ENCODE results near the gene TXNDC5. TPM values are rescaled to one million over a fixed set of nuclear protein-coding genes. Genes with fewer than 3 reads are reported as not detected.

TXNDC5 gene
- total and polyA plus RNA-seq, 2 experiments from 2014 or later = 237 to 498 TPM

GRCh38 chr6:7846966-7847818, 63.4 kb downstream of the TXNDC5 start:
- H2AFZ ChIP-seq = no peak overlapping the region
- no peaks in the 10 kb centered on the region for H3K9me2 ChIP-seq (ENCODE audit: insufficient read depth)
- no peaks in the 10 kb centered on the region for H3K9me3 ChIP-seq (ENCODE audit: low read depth)
- no peak overlapping the region for H3K4me3 ChIP-seq
- H3K36me3 ChIP-seq (ENCODE audit: low read depth) = 0 out of 2 replicates have a peak, but pooled peaks cover 6% of the 10 kb centered on the region
- DNase-seq = peak; percentile 67
- no peak overlapping the region for H3K9ac ChIP-seq
- H3K79me2 ChIP-seq (ENCODE audit: insufficient read depth) = no peaks in the 10 kb centered on the region
- TF ChIP-seq EZH2 (IDR thresholded peaks at IDR 0.05; ENCODE audit: insufficient read depth, poor library complexity, severe bottlenecking) = no peak
- TF ChIP-seq EZH2phosphoT487 (IDR thresholded peaks at IDR 0.05; ENCODE audit: insufficient read depth, low read depth) = no peak
- 74 to 76% methylated on average over 7 of the region's 7 CpGs for WGBS, 2 experiments (ENCODE audit: low coverage in 1 of 2, low lambda C conversion rate in 2 of 2, missing lambda C conversion rate in 2 of 2)
- peak overlapping the region; percentile 15 for H3K27ac ChIP-seq
- peaks cover 21% of the 10 kb centered on the region for H3K4me1 ChIP-seq (ENCODE audit: insufficient read depth)
- peak overlapping the region; percentile 37 for H3K4me2 ChIP-seq (ENCODE audit: unreplicated experiment)
- in situ Hi-C loops (cut with MboI) = no loop called here
- no peaks in the 10 kb centered on the region for H3K27me3 ChIP-seq (replicated peaks; ENCODE audit: insufficient read depth)
- H4K20me1 ChIP-seq (ENCODE audit: insufficient read depth) = no peaks in the 10 kb centered on the region
- peaks cover 18% of the 10 kb centered on the region for H3F3A ChIP-seq (ENCODE audit: insufficient read depth)

- Histone ChIP-seq H3K4me2 (ENCODE audit: unreplicated experiment) (no peak overlapping the region), H3K79me2 (ENCODE audit: insufficient read depth) (no peaks in the 10 kb centered on the region; the same call in 1 of the 2 replicates), H3K4me1 (ENCODE audit: insufficient read depth) (peaks cover 6% of the 10 kb centered on the region), H3K27ac (no peak overlapping the region), H3K9me2 (ENCODE audit: insufficient read depth) (no peaks in the 10 kb centered on the region), H3F3A (ENCODE audit: insufficient read depth) (peaks cover 8% of the 10 kb centered on the region), H3K4me3 (no peak overlapping the region), H3K27me3 (replicated peaks; ENCODE audit: insufficient read depth) (no peaks in the 10 kb centered on the region), H2AFZ (no peak overlapping the region), H3K36me3 (ENCODE audit: low read depth) (no peaks in the 10 kb centered on the region), H4K20me1 (ENCODE audit: insufficient read depth) (no peaks in the 10 kb centered on the region), H3K9ac (no peak overlapping the region), H3K9me3 (ENCODE audit: low read depth) (no peaks in the 10 kb centered on the region)
- in situ Hi-C loops (cut with MboI) = no loop called here
- no peak for TF ChIP-seq EZH2phosphoT487 (IDR thresholded peaks at IDR 0.05; ENCODE audit: insufficient read depth, low read depth)
- no peak for TF ChIP-seq EZH2 (IDR thresholded peaks at IDR 0.05; ENCODE audit: insufficient read depth, poor library complexity, severe bottlenecking)
- peak; percentile 46 for DNase-seq
- 45 to 48% methylated on average over 3 of the region's 3 CpGs for WGBS, 2 experiments (ENCODE audit: low coverage in 1 of 2, low lambda C conversion rate in 2 of 2, missing lambda C conversion rate in 2 of 2)
These were observed 68.7 kb downstream of the TXNDC5 start for GRCh38 chr6:7841781-7842468.

- no peak for DNase-seq
These were observed 74.1 kb downstream of the TXNDC5 start for GRCh38 chr6:7836371-7837026.

GRCh38 chr6:7833751-7834070, 76.9 kb downstream of the TXNDC5 start:
- Histone ChIP-seq H3K4me2 (ENCODE audit: unreplicated experiment) (no peak overlapping the region), H3K9me3 (ENCODE audit: low read depth) (no peaks in the 10 kb centered on the region), H3K9ac (no peak overlapping the region), H3K9me2 (ENCODE audit: insufficient read depth) (no peaks in the 10 kb centered on the region), H3K4me3 (no peak overlapping the region), H3K79me2 (ENCODE audit: insufficient read depth) (peaks cover 6% of the 10 kb centered on the region), H3K4me1 (ENCODE audit: insufficient read depth) (no peaks in the 10 kb centered on the region), H3K27me3 (replicated peaks; ENCODE audit: insufficient read depth) (no peaks in the 10 kb centered on the region), H3K36me3 (ENCODE audit: low read depth) (no peaks in the 10 kb centered on the region), H3K27ac (no peak overlapping the region), H3F3A (ENCODE audit: insufficient read depth) (no peaks in the 10 kb centered on the region), H2AFZ (no peak overlapping the region), H4K20me1 (ENCODE audit: insufficient read depth) (no peaks in the 10 kb centered on the region)
- in situ Hi-C loops (cut with MboI) = no loop called here
- no peak for TF ChIP-seq EZH2phosphoT487 (IDR thresholded peaks at IDR 0.05; ENCODE audit: insufficient read depth, low read depth)
- no peak for TF ChIP-seq EZH2 (IDR thresholded peaks at IDR 0.05; ENCODE audit: insufficient read depth, poor library complexity, severe bottlenecking)
- 68 to 74% methylated on average over 4 of the region's 4 CpGs for WGBS, 2 experiments (ENCODE audit: low coverage in 1 of 2, low lambda C conversion rate in 2 of 2, missing lambda C conversion rate in 2 of 2)
- DNase-seq = no peak

More at GRCh38 chr6:7836371-7837026, 74.1 kb downstream of the TXNDC5 start:
- H3F3A ChIP-seq (ENCODE audit: insufficient read depth) = no peaks in the 10 kb centered on the region
- H3K36me3 ChIP-seq (ENCODE audit: low read depth) = no peaks in the 10 kb centered on the region
- no peak overlapping the region for H3K4me2 ChIP-seq (ENCODE audit: unreplicated experiment)
- in situ Hi-C loops (cut with MboI) = no loop called here
- H3K9me2 ChIP-seq (ENCODE audit: insufficient read depth) = no peaks in the 10 kb centered on the region
- H2AFZ ChIP-seq = no peak overlapping the region
- no peaks in the 10 kb centered on the region for H3K27me3 ChIP-seq (replicated peaks; ENCODE audit: insufficient read depth)
- no peaks in the 10 kb centered on the region; the same call in 1 of the 2 replicates for H3K79me2 ChIP-seq (ENCODE audit: insufficient read depth)
- H3K9ac ChIP-seq = no peak overlapping the region
- no peaks in the 10 kb centered on the region for H4K20me1 ChIP-seq (ENCODE audit: insufficient read depth)
- WGBS, 2 experiments (ENCODE audit: low coverage in 1 of 2, low lambda C conversion rate in 2 of 2, missing lambda C conversion rate in 2 of 2) = 90 to 92% methylated on average over 4 of the region's 4 CpGs
- no peak overlapping the region for H3K4me3 ChIP-seq
- H3K9me3 ChIP-seq (ENCODE audit: low read depth) = no peaks in the 10 kb centered on the region
- H3K4me1 ChIP-seq (ENCODE audit: insufficient read depth) = no peaks in the 10 kb centered on the region
- TF ChIP-seq EZH2 (IDR thresholded peaks at IDR 0.05; ENCODE audit: insufficient read depth, poor library complexity, severe bottlenecking) (no peak), EZH2phosphoT487 (IDR thresholded peaks at IDR 0.05; ENCODE audit: insufficient read depth, low read depth) (no peak)
- H3K27ac ChIP-seq = no peak overlapping the region

All from GM23248 (cell line).